NCI-H460 (cell line): Measurements from ENCODE around the gene CFAP52. TPM values are rescaled to one million over a fixed set of nuclear protein-coding genes. Genes with fewer than 3 reads are reported as not detected.

ENCODE experiments used
- total RNA-seq: library from RNA; depleted of rRNA; stranded (reverse); fragments of >200 nt; shearing (Covaris generic); gene quantifications from 2 replicates; pipeline ENCODE4 v1.2.3, GENCODE V29; 2014; rRNA removed

Gene CFAP52
- total RNA-seq, 1 experiment from 2014 or later, result 0.22 TPM

Other genes starting within 250 kb of the CFAP52 start
- gene STX8, start 822 bp upstream of the CFAP52 start, total RNA-seq, result 92.2 and 108 TPM in 2 replicates
- 7.7 and 8.3 TPM in 2 replicates for gene USP43, start 68.9 kb downstream of the CFAP52 start, total RNA-seq
- not detected in 2 replicates for gene DHRS7C, start 214.9 kb downstream of the CFAP52 start, total RNA-seq
- gene GSG1L2, start 245.4 kb downstream of the CFAP52 start, total RNA-seq, result 7.3 and 10.3 TPM in 2 replicates
- 86.7 and 106 TPM in 2 replicates for gene GLP2R, start 249.3 kb downstream of the CFAP52 start, total RNA-seq